Measurements from ENCODE around the gene HAO2. TPM values are rescaled to one million over a fixed set of nuclear protein-coding genes. Genes with fewer than 3 reads are reported as not detected.

The HAO2 gene
- polyA plus RNA-seq, 1 experiment, result not detected

DNA sequence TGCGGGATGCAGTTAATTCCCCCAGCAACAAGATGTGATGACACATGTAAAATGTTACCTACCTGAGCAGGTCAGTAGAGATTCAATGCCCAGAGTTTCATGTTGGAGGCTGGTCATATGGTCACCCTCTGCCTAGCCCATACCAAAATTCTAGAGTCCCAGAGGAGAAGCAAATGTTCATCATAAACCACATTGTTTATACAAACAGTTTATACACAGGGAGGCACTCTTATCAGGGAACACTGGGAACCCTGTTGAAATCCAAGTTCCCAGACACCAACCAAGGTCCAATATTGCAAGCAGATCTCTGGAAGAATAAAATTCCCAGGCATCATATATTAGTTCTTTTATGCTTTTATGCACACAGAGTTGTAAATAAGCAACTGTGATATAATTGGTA is 10.5 kb downstream of the HAO2 start:
- Histone ChIP-seq H3K4me3 (ENCODE audit: low read depth, low read length) (no peak overlapping the region), H3K27me3 (ENCODE audit: control insufficient read depth, insufficient read depth, low read length) (no peaks in the 10 kb centered on the region), H3K27ac (ENCODE audit: low read depth, low read length) (no peak overlapping the region), H3K9me3 (ENCODE audit: control insufficient read depth, insufficient read depth, low read length) (no peaks in the 10 kb centered on the region)
- ChIA-PET CTCF (no interaction called here), POLR2A (no interaction called here)
- TF ChIP-seq, protein P1, sequence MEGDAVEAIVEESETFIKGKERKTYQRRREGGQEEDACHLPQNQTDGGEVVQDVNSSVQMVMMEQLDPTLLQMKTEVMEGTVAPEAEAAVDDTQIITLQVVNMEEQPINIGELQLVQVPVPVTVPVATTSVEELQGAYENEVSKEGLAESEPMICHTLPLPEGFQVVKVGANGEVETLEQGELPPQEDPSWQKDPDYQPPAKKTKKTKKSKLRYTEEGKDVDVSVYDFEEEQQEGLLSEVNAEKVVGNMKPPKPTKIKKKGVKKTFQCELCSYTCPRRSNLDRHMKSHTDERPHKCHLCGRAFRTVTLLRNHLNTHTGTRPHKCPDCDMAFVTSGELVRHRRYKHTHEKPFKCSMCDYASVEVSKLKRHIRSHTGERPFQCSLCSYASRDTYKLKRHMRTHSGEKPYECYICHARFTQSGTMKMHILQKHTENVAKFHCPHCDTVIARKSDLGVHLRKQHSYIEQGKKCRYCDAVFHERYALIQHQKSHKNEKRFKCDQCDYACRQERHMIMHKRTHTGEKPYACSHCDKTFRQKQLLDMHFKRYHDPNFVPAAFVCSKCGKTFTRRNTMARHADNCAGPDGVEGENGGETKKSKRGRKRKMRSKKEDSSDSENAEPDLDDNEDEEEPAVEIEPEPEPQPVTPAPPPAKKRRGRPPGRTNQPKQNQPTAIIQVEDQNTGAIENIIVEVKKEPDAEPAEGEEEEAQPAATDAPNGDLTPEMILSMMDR (IDR thresholded peaks at IDR 0.05; ENCODE audit: low read depth, low read length), result no peak
- DNase-seq (ENCODE audit: low read depth, low spot score), result no peak

DNA sequence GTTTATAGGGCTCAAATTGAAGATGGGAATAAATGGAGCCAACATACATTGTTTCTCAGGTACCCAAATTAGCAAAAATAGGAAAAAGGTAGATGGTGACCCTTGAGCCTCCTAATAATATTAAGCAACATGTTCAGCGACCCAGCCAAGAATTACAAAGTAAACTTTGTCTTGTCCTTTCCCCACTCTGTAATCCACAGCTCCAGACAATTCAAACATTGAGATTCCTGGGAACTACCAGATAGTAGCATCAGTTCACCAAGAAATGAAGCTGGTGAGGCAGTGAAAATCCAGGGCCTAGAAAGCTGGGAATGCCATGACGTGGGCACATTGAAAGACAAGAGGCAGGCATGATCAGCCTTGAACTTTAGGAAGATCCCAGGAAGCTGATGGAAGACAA is 11.7 kb downstream of the HAO2 start:
- POLR2A ChIA-PET, result no interaction called here

DNA sequence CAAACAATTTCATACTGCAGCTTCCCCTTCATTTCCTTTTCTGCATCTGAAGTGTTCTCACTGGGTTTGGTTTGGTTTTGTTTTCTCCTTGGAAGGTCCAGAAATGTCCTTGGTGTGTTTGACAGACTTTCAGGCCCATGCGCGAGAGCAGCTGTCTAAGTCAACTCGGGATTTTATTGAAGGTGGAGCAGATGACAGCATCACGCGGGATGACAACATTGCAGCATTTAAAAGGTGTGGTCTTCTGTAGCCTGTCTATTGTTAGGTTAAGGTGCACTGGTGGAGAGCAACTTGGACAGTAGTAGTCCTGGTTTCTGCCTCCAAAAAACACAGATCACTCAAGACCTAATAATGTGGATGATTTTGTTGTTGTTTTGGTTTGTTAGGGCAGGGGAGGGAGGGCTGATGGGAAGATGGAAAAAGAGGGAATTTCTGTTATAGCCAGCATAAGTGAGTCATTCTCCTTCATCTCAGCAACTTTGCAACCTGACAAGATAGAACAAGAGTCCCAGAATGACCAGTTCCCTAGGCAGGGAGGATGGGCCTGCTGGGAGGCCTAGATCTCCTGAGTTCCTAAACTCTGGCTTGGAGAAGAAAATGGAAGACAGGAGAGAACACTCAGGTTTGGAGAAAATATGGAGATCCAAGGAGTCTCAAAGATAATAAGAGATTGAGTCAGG is 12.5 kb downstream of the HAO2 start:
- DNase-seq (ENCODE audit: low read depth, low spot score), result no peak
- Histone ChIP-seq H3K27ac (ENCODE audit: low read depth, low read length) (no peak overlapping the region), H3K9me3 (ENCODE audit: control insufficient read depth, insufficient read depth, low read length) (no peaks in the 10 kb centered on the region), H3K27me3 (ENCODE audit: control insufficient read depth, insufficient read depth, low read length) (no peaks in the 10 kb centered on the region), H3K4me3 (ENCODE audit: low read depth, low read length) (no peak overlapping the region)
- TF ChIP-seq, protein P1 (IDR thresholded peaks at IDR 0.05; ENCODE audit: low read depth, low read length), result no peak
- CTCF ChIA-PET, result interaction anchor here (1.7 kb wide), 1 partner anchor 13 kb away, joined by 7 read pairs; the partner anchor contains the start of gene HAO2
- POLR2A ChIA-PET, result no interaction called here

More for the DNA sequence above, 11.7 kb downstream of the HAO2 start:
- CTCF ChIA-PET, result interaction anchor here (1.7 kb wide), 1 partner anchor 12 kb away, joined by 7 read pairs; the partner anchor contains the start of gene HAO2
- Histone ChIP-seq H3K27ac (ENCODE audit: low read depth, low read length) (no peak overlapping the region), H3K9me3 (ENCODE audit: control insufficient read depth, insufficient read depth, low read length) (no peaks in the 10 kb centered on the region), H3K27me3 (ENCODE audit: control insufficient read depth, insufficient read depth, low read length) (no peaks in the 10 kb centered on the region), H3K4me3 (ENCODE audit: low read depth, low read length) (no peak overlapping the region)
- no peak for DNase-seq (ENCODE audit: low read depth, low spot score)
- TF ChIP-seq, protein P1 (IDR thresholded peaks at IDR 0.05; ENCODE audit: low read depth, low read length), result no peak

DNA sequence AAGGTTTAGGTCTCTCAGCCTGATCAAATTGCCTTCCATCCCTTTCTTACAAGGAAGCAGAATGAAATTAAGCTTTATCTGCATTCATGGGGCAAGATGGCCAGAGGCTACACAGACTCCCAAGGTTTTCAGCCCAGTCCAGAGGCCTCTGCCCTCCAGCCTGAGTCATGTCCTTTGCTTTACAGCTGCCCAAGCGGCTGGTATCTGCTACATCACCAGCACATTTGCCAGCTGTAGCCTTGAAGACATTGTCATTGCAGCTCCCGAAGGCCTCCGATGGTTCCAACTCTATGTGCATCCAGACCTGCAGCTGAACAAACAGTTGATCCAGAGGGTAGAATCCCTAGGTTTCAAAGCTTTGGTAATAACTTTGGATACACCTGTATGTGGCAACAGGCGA is 16.0 kb downstream of the HAO2 start:
- H3K27ac ChIP-seq (ENCODE audit: low read depth, low read length), result no peak overlapping the region
- CTCF ChIA-PET, result no interaction called here
- DNase-seq (ENCODE audit: low read depth, low spot score), result no peak
- H3K9me3 ChIP-seq (ENCODE audit: control insufficient read depth, insufficient read depth, low read length), result no peaks in the 10 kb centered on the region
- POLR2A ChIA-PET, result no interaction called here
- H3K4me3 ChIP-seq (ENCODE audit: low read depth, low read length), result no peak overlapping the region
- no peaks in the 10 kb centered on the region for H3K27me3 ChIP-seq (ENCODE audit: control insufficient read depth, insufficient read depth, low read length)
- TF ChIP-seq, protein P1 (IDR thresholded peaks at IDR 0.05; ENCODE audit: low read depth, low read length), result no peak

DNA sequence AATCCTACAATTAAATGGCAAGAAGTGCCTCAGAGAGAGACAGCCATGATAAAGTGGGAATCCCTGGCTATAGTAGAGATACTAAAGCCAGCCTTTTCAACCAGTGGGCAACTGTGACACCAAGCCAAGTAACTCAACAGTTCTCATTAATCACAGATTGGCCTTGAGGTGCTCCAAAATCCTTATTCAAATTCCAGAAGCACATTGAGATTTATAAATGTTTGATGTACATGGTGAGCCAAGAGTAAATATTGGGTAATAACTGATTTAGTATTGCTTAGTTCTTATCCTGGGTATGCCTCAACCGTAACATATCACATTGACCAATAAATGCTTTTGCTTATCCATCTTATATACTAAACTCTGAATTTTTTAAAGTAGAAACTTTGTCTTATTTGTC is 17.1 kb downstream of the HAO2 start:
- ChIA-PET CTCF (no interaction called here), POLR2A (no interaction called here)
- H3K4me3 ChIP-seq (ENCODE audit: low read depth, low read length), result no peak overlapping the region
- no peak for DNase-seq (ENCODE audit: low read depth, low spot score)
- H3K27me3 ChIP-seq (ENCODE audit: control insufficient read depth, insufficient read depth, low read length), result no peaks in the 10 kb centered on the region
- no peak overlapping the region for H3K27ac ChIP-seq (ENCODE audit: low read depth, low read length)
- TF ChIP-seq, protein P1 (IDR thresholded peaks at IDR 0.05; ENCODE audit: low read depth, low read length), result no peak
- H3K9me3 ChIP-seq (ENCODE audit: control insufficient read depth, insufficient read depth, low read length), result no peaks in the 10 kb centered on the region

Data from AG04450 (cell line).